ENCODE results near the gene GPN2. TPM values are rescaled to one million over a fixed set of nuclear protein-coding genes. Genes with fewer than 3 reads are reported as not detected.

Gene GPN2
- total RNA-seq, 1 donor from 2014 or later: 6.8 TPM

DNA sequence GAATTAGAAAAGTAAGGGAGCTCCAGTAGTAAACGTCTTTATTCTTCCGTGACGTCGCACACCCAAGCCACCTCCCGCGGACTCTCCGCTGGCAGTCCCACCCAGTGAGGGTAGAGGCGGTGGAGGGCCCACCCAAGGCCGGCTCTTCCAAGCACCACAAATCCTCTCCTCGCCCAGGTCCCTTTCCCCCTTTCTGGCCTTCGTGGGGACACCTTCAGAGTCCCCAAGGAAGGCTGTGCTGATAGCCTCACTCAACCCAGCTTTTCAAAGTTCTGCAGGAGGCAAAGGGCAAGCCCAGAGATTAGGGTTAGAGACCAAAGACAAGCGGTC is 349 bp upstream of the GPN2 start:
- Mint-ChIP-seq H3K4me3 (peak overlapping the region; percentile 96), H3K9me3 (no peaks in the 10 kb centered on the region), H3K27ac (peak overlapping the region; percentile 63), H3K4me1 (peaks cover 20% of the 10 kb centered on the region), H3K36me3 (peaks cover 22% of the 10 kb centered on the region), H3K27me3 (ENCODE audit: insufficient read depth, low read depth) (peaks cover 2% of the 10 kb centered on the region)
- Histone ChIP-seq H3K27ac (no peak overlapping the region), H3K4me1 (peaks cover 8% of the 10 kb centered on the region), H3K4me3 (peak overlapping the region; percentile 81), H3K9me3 (ENCODE audit: low read depth) (no peaks in the 10 kb centered on the region), H2AFZ (replicated peaks) (peak overlapping the region; percentile 90), H3K79me2 (ENCODE audit: low read depth) (peaks cover 19% of the 10 kb centered on the region), H3K36me3 (no peaks in the 10 kb centered on the region), H3K4me2 (peak overlapping the region; percentile 93), H4K20me1 (ENCODE audit: low read depth) (no peaks in the 10 kb centered on the region), H3K27me3 (no peaks in the 10 kb centered on the region), H3K9ac (peak overlapping the region; percentile 83), H3F3A (ENCODE audit: low read depth) (peaks cover 27% of the 10 kb centered on the region)
- DNase-seq (ENCODE audit: low spot score): no peak
- TF ChIP-seq EZH2 (IDR thresholded peaks at IDR 0.05) (no peak), EZH2phosphoT487 (IDR thresholded peaks at IDR 0.05) (no peak)
- TF ChIP-seq, protein P1, sequence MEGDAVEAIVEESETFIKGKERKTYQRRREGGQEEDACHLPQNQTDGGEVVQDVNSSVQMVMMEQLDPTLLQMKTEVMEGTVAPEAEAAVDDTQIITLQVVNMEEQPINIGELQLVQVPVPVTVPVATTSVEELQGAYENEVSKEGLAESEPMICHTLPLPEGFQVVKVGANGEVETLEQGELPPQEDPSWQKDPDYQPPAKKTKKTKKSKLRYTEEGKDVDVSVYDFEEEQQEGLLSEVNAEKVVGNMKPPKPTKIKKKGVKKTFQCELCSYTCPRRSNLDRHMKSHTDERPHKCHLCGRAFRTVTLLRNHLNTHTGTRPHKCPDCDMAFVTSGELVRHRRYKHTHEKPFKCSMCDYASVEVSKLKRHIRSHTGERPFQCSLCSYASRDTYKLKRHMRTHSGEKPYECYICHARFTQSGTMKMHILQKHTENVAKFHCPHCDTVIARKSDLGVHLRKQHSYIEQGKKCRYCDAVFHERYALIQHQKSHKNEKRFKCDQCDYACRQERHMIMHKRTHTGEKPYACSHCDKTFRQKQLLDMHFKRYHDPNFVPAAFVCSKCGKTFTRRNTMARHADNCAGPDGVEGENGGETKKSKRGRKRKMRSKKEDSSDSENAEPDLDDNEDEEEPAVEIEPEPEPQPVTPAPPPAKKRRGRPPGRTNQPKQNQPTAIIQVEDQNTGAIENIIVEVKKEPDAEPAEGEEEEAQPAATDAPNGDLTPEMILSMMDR (IDR thresholded peaks at IDR 0.05): no peak

- H3K9ac ChIP-seq: no peak overlapping the region
- peaks cover 19% of the 10 kb centered on the region for H3K79me2 ChIP-seq (ENCODE audit: low read depth)
- no peaks in the 10 kb centered on the region for H3K27me3 ChIP-seq
- H3K36me3 ChIP-seq: no peaks in the 10 kb centered on the region
- no peaks in the 10 kb centered on the region for H3K9me3 ChIP-seq (ENCODE audit: low read depth)
- no peak overlapping the region for H3K4me3 ChIP-seq
- peaks cover 2% of the 10 kb centered on the region for H3K27me3 Mint-ChIP-seq (ENCODE audit: insufficient read depth, low read depth)
- H3K4me2 ChIP-seq: no peak overlapping the region
- H3K27ac Mint-ChIP-seq: no peak overlapping the region
- peaks cover 8% of the 10 kb centered on the region for H3K4me1 ChIP-seq
- H4K20me1 ChIP-seq (ENCODE audit: low read depth): no peaks in the 10 kb centered on the region
- H3F3A ChIP-seq (ENCODE audit: low read depth): peaks cover 27% of the 10 kb centered on the region
- peak overlapping the region; percentile 96 for H3K4me3 Mint-ChIP-seq
- peaks cover 25% of the 10 kb centered on the region for H3K36me3 Mint-ChIP-seq
- TF ChIP-seq EZH2 (IDR thresholded peaks at IDR 0.05): no peak
- TF ChIP-seq, protein P1 (IDR thresholded peaks at IDR 0.05): no peak
- no peak for TF ChIP-seq EZH2phosphoT487 (IDR thresholded peaks at IDR 0.05)
- H2AFZ ChIP-seq (replicated peaks): no peak overlapping the region
- no peak overlapping the region for H3K27ac ChIP-seq
- no peak for DNase-seq (ENCODE audit: low spot score)
- H3K9me3 Mint-ChIP-seq: no peaks in the 10 kb centered on the region
- H3K4me1 Mint-ChIP-seq: peaks cover 20% of the 10 kb centered on the region
Measured at GRCh38 chr1:26888231-26888630, 1.9 kb downstream of the GPN2 start.

DNA sequence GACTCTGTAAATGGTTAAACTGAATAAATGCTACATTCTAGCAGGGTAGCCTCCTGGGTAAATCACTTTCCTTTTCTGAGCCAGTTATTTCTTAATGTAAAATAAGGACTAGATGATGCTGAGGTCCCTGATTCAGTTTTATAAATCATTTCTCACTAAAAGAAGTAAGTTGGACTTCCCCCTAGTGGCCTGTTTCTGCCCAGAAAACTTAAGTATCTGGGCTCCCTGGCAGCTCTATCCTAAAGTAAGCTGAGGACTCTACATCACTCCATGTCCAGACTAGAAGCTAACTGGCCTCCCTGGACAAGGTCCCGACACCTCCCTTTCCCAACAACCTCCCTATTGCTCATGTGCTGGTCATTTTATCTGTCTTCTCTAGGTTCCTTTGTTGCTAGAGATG is 3.0 kb downstream of the GPN2 start:
- H3K27me3 Mint-ChIP-seq (ENCODE audit: insufficient read depth, low read depth): peaks cover 2% of the 10 kb centered on the region
- Histone ChIP-seq H3K27me3 (no peaks in the 10 kb centered on the region), H3K9me3 (ENCODE audit: low read depth) (no peaks in the 10 kb centered on the region), H3K27ac (no peak overlapping the region), H4K20me1 (ENCODE audit: low read depth) (no peaks in the 10 kb centered on the region), H3K4me3 (no peak overlapping the region), H3K79me2 (ENCODE audit: low read depth) (peaks cover 19% of the 10 kb centered on the region), H3K4me1 (peaks cover 8% of the 10 kb centered on the region), H2AFZ (replicated peaks) (no peak overlapping the region), H3K36me3 (no peaks in the 10 kb centered on the region), H3K4me2 (no peak overlapping the region), H3K9ac (no peak overlapping the region), H3F3A (ENCODE audit: low read depth) (peaks cover 27% of the 10 kb centered on the region)
- H3K36me3 Mint-ChIP-seq: peaks cover 29% of the 10 kb centered on the region
- peak overlapping the region; percentile 38 for H3K4me3 Mint-ChIP-seq
- peaks cover 20% of the 10 kb centered on the region for H3K4me1 Mint-ChIP-seq
- no peak overlapping the region for H3K27ac Mint-ChIP-seq
- peak; percentile 51 for DNase-seq (ENCODE audit: low spot score)
- H3K9me3 Mint-ChIP-seq: no peaks in the 10 kb centered on the region
- no peak for TF ChIP-seq EZH2 (IDR thresholded peaks at IDR 0.05)
- TF ChIP-seq, protein P1 (IDR thresholded peaks at IDR 0.05): peak; percentile 53

Measured in neural progenitor cell (in vitro differentiated cells).